ENCODE data around the gene LARP7.
"Not testable (repeated sequence)": the region's sequence is repeated elsewhere in the genome, so short reads cannot be mapped to it uniquely, and the experiment has no call there.

LARP7 gene

GRCh38 chr4:112704322-112704721, 67.4 kb downstream of the LARP7 start:
- H3K36me3 ChIP-seq (replicated peaks), result no peaks in the 10 kb centered on the region
- no peak overlapping the region for H3K27ac ChIP-seq
- H3K27me3 ChIP-seq (replicated peaks), result peaks cover 25% of the 10 kb centered on the region
- TF ChIP-seq CTCF (IDR thresholded peaks at IDR 0.05; ENCODE audit: low read depth, low read length, missing control alignments), result no peak
- no peak for DNase-seq
- H3K4me3 ChIP-seq (ENCODE audit: low read depth, low read length), result no peak overlapping the region
- in situ Hi-C loops (cut with HindIII; ENCODE audit: low pct_ligation_motif_present, low sequenced_read_pairs), result no loop called here

- peak; percentile 77 for DNase-seq
- peak overlapping the region; percentile 35 for H3K4me3 ChIP-seq (ENCODE audit: low read depth, low read length)
- TF ChIP-seq CTCF (IDR thresholded peaks at IDR 0.05; ENCODE audit: low read depth, low read length, missing control alignments), result no peak
- H3K27ac ChIP-seq, result no peak overlapping the region
- H3K27me3 ChIP-seq (replicated peaks), result peaks cover 25% of the 10 kb centered on the region
- in situ Hi-C loops (cut with HindIII; ENCODE audit: low pct_ligation_motif_present, low sequenced_read_pairs), result no loop called here
- no peaks in the 10 kb centered on the region for H3K36me3 ChIP-seq (replicated peaks)
Observed at GRCh38 chr4:112704991-112705845, 68.3 kb downstream of the LARP7 start.

- H3K36me3 ChIP-seq (replicated peaks); in situ Hi-C loops (cut with HindIII; ENCODE audit: low pct_ligation_motif_present, low sequenced_read_pairs); DNase-seq; H3K27ac ChIP-seq: not testable (repeated sequence)
- peaks cover 25% of the 10 kb centered on the region for H3K27me3 ChIP-seq (replicated peaks)
- H3K4me3 ChIP-seq (ENCODE audit: low read depth, low read length), result peak overlapping the region; percentile 56
Observed at GRCh38 chr4:112705891-112706839, 69.2 kb downstream of the LARP7 start.

GRCh38 chr4:112706840-112707207, 69.9 kb downstream of the LARP7 start:
- no peaks in the 10 kb centered on the region for H3K36me3 ChIP-seq (replicated peaks)
- no peak for DNase-seq
- no peak for TF ChIP-seq CTCF (IDR thresholded peaks at IDR 0.05; ENCODE audit: low read depth, low read length, missing control alignments)
- in situ Hi-C loops (cut with HindIII; ENCODE audit: low pct_ligation_motif_present, low sequenced_read_pairs), result no loop called here
- no peak overlapping the region for H3K4me3 ChIP-seq (ENCODE audit: low read depth, low read length)
- peaks cover 25% of the 10 kb centered on the region for H3K27me3 ChIP-seq (replicated peaks)
- H3K27ac ChIP-seq, result no peak overlapping the region

All from brain microvascular endothelial cell (primary cell).